Activated T-cell treated with anti-CD3 and anti-CD28 coated beads, Interleukin-2, amount 50 U/mL, for 1 hour (primary cell): ENCODE measurements around the gene ITGA8.
"Not testable (repeated sequence)": the region's sequence is repeated elsewhere in the genome, so short reads cannot be mapped to it uniquely, and the experiment has no call there.

Experiments
- DNase-seq: peaks from one replicate; pipeline ENCODE4 v3.0.0-alpha.2; 2020

The ITGA8 gene

DNA sequence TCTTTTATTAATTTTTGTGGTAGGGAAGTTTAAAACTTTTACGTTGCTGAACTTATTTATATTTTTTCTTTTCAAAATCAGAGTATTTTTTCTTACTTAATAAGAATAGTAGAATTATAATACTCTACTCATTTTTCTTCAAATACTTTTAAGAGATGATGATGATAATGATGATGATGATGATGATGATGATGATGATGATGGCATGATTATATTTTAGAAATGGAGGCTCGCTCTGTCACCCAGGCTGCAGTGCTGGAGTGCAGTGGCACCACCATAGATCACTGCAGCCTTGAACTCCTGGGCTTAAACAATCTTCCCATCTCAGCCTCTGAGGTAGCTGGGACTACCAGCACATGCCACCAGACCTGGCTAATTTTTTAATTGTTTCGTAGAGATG is 230.3 kb downstream of the ITGA8 start:
- no peak for DNase-seq

DNA sequence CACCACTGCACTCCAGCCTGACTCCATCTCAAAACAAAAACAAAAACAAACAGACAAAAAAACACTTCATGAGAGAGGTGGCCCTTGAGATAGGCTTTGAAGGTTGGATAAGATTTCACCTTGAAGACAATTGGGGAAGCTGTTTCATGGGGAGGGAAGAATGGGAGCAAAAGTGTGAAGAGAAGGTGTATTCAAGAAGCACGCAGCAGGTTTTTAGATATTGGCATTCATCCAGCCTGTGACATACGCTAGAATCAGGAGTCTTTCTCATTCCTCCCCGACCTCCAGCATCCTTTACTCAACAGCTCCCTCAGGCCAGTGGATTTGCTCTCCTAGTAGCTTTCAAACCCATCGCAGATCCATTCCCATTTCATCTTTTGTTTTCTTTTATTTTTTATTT is 232.3 kb downstream of the ITGA8 start:
- no peak for DNase-seq

DNA sequence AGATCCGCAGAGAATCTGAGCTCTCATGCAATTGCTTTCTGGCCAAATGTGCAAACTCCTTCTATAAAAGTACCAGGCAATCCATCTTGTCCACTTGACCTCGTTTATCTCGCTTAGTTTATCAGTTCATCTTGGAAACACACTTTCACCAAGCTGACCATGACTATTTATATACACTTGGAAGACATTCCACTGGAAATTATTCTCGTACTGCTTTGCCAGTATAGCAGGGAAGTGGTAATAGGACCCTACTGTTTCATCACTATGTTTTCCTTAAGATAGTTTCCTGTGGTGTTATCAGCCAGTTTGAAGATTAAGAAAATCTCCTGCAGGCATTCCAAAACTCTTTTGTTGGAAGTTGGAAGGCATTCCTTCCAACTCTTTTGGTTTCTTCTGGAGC is 233.3 kb downstream of the ITGA8 start:
- no peak for DNase-seq

DNA sequence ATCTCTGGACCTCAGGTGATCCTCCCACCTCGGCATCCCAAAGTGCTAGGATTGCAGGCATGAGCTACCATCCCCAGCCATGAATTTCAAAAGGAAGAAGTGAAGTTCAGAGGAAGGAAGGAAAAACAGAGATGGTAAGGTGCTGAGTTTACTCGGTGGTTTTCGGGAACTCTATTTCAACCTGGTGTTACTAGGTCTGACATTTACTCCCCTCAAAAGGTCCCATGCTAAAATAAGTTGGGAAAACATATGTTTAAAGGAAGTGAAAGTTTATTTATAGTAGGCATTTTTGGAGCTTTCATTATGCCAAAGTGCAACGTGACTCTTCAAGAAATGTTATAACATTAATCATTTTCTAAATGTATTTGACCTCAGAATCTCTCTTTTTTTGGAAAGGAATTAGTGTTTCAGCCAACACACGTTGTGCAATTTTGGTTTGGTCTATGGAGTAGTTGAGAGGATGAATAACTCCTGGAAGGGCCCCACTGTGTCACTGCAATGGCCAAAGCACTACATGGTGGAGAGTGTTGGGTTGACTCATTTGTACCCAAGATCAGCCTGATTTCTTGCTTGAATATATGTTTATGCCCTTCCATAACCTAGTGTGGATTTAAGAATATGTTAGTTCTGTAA is 233.9 kb downstream of the ITGA8 start:
- no peak for DNase-seq

DNA sequence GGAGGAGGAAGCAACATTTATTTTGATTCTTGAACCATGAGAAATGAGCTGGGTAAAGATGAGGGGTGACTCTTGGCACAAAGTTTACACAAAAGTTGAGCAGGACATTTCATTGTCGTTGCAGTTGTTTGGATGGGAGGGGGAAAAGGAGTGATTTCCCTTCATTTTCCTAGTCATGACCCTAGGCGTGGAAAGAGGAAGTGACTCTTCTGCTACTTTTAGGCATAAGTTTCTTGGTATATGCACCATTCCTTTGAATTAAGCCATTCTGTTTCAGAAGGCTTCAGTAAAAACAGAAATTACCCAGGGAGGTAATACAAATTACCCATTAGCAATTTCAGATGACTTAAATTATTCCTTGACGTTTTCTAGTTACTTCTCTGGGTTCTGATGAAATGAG is 234.7 kb downstream of the ITGA8 start:
- DNase-seq, result no peak

DNA sequence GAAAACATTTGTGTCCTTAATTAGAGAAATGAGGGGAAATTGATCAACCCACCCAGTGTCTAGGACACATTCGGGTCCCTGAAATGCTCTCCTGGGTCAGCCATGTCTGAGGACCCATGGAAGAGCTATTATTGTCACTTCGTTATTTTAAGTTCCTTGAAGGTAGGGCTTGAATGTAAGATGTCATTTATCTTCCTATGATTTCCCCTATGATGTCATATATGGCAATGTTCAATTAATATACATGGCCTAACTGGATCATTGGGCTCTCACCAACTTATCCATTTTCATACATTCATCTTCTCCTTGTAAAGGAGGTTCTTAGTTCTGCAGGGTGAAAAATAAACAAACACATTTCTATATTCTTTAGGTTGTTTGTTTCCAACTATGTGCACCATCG is 235.6 kb downstream of the ITGA8 start:
- no peak for DNase-seq

DNA sequence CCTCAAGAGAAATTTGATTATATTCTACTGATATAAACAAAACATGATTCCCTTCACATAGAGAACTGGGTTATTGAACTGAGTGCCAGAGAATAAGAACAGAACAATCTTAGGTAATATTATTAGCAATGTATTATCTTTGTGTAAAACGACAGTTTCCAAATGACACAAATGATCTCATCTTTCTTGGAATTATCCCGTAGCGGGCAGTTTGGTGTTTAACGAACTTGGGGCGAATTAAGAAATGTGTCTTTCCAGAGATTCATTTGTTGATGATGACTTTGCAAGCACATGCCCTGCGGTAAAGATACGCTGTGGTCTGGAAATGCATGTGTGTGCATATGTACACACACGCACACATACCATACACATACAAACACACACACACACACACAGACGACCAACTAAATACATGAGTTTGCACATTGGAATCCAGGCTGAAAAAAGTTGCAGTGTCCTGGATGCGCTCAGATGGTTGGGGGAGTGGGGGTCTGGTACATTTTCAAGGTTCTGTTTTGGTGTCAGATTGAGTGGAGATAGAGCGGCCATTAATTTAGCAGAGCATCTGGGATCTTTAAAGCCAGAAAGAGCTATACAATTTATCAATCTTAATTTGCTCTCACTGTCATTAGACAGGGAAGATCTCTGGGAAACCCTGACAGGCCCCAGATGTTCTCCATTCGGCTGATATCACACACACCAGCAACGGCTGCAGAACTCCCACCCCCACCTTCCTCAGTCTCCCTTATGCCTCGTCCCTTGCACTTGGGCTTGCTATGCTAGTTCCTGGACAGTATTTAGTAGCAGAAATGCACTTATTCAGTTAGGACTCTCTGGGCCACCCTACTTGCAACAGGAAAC is 236.3 kb downstream of the ITGA8 start:
- no peak for DNase-seq

DNA sequence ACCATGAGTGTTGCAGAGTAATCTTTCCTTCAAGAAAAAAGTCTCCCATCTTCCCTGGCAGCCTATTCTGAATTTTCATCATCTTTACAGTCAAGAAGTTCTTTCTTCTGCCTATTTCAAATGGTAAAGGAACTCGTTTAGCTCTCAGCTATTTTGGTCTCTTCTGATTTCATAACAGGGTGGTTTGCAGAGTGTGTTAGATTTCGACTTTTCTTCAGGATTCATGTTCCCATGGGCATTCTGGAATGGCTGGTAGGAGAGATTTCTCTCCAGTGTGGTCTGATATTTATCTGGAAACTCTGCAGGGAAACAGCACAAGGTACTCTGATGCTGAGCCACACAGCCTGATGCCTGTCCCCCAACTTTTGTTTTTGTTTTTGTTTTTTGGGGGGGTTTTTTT is 237.6 kb downstream of the ITGA8 start:
- DNase-seq, result no peak

DNA sequence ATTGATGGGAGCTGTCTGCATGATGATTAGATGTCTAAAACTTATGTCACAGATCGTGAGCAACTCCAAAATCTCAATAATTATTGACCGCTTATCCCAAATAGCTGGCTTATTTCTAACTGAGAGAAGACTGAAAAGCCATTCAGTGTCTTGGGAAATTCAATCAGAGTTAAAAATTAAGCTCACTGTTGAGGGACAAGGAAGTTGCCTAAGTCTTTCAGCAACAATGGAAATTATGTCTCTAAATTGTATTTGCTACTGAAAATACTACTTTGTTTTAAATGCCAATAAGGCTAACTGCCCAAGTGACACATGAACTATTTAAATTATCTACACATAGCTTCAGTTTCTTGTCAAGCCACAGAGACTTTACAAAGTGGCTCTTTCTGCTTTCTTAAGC is 240.8 kb downstream of the ITGA8 start:
- DNase-seq, result no peak

DNA sequence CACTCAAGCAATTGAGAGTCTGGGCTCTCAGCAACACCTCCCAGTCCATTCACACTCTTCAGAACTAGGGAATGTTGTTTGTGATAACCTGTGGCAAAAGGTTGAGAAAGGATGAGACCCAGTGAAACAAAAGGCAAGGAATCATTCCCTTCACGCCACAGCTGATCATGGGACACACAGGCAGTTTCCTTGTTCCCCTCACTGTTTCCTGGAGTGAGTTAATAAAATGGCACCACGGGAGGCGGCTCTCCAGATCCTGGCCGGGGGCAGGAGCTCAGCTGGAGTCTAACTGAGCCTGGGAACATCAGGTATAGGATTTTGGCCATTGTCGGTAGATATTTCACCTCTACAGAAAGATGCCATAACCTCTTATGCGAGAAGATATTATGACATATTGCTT is 241.3 kb downstream of the ITGA8 start:
- DNase-seq, result no peak

DNA sequence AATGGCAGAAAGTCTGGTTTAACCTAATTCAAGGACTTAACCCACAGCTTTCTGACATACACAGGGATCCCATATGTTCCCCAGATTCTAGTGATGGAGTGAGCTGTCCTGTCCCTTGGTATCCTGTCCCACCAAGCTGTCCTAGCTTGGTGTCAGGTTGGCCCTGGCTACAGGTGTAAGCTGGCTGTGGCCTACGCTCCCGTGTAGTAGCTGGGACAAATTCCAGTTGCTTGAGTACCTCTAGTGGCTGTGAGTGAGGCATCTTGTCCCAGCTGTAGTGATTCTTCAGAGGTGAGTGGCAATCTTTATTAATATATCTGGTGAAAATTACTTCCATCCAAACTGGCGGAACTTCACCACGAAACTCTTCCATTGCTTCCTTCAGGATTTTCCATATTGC is 243.4 kb downstream of the ITGA8 start:
- no peak for DNase-seq

DNA sequence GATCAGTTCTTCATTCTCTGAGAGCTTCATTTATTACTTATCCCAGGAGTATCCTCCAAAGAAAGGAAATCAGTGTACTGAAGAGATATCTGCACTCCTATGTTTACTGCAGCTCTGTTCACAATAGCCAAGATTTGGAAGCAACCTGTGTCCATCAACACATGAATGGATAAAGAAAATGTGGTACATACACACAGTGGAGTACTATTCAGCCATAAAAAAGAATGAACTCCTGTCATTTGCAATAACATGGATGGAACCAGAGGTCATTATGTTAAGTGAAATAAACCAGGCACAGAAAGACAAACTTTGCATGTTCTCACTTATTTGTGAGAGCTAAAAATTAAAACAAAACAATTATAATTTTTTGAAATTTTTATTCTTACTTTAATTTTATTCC is 244.3 kb downstream of the ITGA8 start:
- DNase-seq, result not testable (repeated sequence)

DNA sequence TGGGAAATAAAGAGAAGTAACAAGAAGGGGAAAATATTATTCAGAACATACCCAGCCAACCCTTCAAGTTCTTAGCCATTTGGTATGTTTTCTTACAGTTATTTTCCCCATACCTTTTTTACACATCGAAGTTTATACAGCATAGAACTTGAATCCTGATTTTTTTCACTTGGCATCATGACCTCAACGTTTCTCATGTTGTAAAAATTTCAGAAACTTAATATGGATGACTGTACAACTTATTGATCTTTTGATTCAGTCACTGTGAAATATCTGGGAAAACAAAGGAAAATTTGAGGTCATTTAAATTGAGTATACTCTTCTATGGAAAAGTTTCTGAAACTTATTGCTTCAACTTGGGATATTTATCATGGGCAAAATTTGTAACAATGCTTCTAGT is 245.1 kb downstream of the ITGA8 start:
- no peak for DNase-seq

DNA sequence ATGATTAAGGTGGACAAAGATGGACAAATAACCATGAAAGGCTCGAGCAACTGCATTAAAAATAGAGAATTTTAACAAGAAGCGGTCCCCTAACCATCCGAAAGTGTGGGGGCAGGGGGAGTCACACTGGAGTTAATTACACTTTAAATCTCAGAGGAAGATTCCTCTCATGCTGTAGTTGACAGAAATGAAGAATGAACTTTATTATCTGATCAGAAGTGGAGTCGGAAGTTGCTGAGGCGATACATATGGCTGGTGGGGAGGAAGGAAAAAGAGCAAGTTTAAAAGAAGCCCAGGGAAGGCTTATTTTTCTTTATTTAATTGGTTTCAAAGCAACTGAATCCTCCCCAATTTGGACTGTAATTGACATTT is 246.3 kb downstream of the ITGA8 start:
- DNase-seq, result no peak

DNA sequence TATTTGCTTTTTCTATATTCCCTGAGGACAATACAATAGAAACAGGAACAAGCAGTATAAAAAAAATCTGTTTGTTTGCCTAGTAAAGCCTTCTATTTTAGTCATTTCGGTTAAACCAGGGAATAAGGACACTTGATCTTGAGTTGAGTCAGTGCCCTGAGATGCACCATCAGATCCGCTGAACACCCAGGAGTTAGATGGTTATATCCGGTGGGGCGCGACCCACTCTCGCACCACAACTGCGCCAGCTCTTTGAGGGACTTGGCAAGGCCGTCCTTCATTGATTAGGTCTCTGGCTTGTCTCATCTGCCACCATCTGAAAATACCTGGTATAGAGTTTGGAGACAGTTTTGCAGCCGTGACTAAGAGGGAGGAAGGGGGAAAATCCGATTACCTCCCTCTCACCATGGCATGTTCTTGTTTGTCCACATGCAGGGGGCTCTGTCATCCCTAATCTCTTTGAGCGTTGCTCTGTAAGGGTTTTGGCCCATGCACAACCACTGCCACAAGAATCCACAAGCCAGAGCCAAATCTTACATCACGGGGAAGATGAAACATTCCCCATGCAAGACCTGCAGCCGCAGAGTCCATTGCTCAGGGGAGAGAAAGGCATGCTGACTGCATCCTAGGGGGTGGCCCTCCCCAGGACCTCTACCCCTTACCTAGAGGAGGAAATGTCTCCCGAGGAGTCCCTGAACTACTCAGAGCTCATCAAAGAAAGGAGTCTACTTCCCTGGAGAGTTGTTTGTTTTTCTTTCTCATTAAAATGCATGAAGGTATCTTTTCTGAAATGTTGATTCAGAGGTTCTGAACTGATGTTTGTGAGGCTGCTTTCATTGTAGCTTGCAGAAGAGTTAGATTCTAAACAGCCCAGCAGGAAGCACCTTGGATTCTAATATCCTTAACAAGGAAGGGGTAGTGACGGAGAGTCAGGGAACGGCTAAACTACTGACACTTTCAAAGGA is 247.0 kb downstream of the ITGA8 start:
- DNase-seq, result no peak

DNA sequence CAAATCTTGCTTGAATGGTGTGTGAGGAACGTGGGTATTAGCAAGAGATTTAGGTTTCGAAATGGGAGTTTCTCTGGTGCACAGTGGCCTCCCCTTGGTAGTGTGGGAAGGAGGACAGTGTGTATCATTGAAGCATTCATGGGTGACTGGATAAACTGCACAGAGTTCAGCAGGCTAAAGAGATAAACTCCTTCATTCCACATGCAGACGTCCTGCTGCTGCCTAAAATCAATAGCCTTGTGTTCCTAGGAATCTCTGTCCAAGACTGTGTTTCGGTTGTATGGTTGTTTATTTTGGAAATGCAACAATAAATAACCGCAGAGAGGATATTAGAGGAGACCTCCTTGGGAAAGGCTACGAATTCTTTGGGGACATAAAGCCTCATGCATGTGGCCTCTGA is 247.7 kb downstream of the ITGA8 start:
- DNase-seq, result no peak

DNA sequence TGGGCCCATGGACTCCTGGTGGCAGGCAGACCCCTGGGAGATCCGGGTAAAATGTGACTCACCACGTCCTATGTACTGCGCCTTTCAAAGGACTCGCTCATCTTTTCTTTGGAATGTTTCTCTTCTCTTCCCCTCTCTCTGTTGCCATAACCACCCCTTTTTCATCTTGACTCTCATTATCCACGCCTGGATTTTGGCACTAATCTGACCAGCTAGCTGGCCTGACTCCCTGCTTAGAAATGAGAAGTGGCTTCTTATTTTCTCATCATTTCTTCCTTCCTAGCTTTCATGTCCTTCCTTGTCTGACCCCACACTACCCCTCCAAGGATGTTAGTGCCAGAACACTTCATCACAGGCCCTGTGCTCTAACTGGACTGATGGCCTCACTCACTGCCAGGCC is 250.6 kb downstream of the ITGA8 start:
- no peak for DNase-seq

DNA sequence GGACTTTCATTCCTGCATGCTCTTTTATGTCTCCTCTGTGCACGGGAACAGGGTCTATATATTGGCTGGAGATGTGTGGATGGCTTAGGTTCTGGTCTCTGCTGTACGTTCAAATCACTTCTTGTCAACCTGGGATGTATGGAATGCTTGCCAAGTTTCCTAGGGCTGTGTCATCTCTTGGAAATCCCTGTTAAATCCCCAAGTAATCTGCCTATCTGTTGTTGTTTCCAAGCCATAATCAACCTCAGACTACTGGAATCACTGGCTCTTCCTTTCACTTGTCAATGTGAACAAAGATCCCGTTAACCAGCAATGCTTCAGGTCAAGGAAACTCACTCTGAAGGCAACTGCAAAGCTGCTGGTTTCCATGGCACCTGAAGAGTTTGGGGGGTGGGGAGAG is 255.3 kb downstream of the ITGA8 start:
- DNase-seq, result no peak
